Hepatic stellate cell (primary cell): ENCODE results near the gene ADAMTS8.
A peak's percentile ranks its signal among the peaks of the same experiment; 100 is the strongest.

Source experiments
- DNase-seq: peaks from one replicate; pipeline ENCODE4 v3.0.0; 2011; ENCODE audit warnings: low spot score

ADAMTS8 gene

GRCh38 chr11:130462931-130463330 is 34.5 kb upstream of the ADAMTS8 start:
- no peak for DNase-seq

DNA sequence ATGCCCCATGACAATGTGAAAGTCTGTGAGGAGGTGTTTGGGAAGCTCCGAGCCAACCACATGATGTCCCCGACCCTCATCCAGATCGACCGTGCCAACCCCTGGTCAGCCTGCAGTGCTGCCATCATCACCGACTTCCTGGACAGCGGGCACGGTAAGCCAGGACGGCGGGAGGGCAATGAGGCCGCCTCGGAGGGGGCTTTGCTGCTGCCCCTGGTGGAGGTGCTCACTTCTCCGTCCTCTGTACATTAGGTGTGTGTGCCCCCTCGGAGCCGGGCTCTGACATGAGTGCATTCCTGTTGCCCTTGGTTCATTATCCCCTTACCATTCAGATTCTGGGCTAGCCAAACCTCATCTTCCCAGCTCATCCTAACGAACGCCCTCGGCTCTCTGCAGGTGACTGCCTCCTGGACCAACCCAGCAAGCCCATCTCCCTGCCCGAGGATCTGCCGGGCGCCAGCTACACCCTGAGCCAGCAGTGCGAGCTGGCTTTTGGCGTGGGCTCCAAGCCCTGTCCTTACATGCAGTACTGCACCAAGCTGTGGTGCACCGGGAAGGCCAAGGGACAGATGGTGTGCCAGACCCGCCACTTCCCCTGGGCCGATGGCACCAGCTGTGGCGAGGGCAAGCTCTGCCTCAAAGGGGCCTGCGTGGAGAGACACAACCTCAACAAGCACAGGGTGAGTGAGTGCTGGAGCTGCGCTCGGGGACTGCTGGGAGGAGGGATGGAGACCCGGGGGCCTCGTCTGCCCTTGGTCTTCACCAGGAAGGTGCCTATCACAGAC is 33.9 kb upstream of the ADAMTS8 start:
- no peak for DNase-seq

GRCh38 chr11:130459521-130459920 is 31.1 kb upstream of the ADAMTS8 start:
- DNase-seq = no peak

- no peak for DNase-seq
Measured at GRCh38 chr11:130458410-130458729, 30.0 kb upstream of the ADAMTS8 start.

DNA sequence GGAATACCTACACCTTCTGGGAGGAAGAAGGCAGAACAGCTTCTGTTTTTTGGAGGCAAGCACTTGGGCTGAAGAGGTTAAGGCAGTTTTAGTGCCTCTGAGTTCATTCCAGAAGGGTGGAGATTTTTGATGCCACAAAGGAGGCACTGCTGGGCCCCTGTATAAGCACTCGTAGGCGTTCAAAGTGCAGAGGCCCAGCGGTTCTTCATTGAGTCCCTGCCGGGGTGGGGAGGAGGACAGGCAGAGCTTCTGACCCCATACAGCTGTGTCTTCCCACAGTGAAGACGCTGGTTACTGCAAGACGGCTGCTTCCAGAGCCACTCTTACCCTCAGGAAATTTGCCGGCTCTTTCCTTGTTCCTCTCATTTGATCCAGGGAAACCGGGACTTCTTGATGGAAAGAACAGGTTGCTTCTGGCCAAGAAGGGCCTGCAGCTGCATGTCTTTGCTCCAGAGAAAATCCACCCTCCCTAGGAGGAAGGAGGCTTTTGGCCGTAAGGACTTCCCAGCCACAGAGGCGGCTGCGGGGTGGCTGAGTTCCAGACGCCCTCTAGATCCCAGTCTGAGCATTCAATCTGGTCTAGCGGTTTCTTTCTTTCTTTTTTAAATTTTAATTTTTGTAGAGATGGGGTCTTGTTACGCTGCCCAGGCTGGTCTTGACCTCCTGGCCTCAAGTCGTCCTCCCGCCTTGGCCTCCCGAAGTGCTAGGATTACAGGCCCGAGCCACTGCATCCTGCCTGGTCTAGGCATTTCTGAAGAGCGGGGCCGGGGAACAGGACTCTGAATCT is 29.4 kb upstream of the ADAMTS8 start:
- no peak for DNase-seq

- no peak for DNase-seq
Measured at GRCh38 chr11:130456286-130456685, 27.9 kb upstream of the ADAMTS8 start.

DNA sequence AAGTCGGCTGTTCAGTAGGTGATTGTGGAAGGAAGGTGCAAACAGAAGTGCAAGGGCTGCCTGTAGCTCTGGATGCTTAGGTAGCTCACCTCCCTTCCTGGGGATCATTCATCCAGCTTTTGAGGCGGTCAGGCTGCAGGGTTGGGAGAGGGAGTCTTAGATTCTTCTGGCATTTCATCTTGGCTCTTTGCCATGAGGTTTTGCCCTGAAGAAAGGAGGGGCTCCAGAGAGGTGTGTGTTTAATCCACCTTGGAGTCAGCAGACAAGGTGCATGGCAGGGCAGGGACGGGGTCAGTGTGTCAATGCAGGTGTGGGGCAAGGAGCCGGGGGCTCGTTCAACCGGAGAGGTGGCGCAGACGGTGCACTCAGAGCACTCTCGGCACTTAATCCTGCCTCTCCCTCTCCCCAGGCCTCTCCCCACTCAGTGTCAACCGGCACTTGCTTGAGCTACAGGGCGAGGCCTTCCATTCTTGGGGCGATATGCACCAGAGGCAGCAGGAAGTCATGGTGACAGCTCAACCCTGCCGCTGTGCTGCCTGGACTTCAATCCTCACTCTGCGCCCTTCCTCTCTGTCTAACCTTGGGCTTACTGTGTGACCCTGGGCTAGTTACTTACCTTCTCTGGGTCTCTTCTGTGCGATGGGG is 27.2 kb upstream of the ADAMTS8 start:
- DNase-seq = no peak

- no peak for DNase-seq
Measured at GRCh38 chr11:130454491-130455252, 26.3 kb upstream of the ADAMTS8 start.

- no peak for DNase-seq
Measured at GRCh38 chr11:130452940-130453339, 24.5 kb upstream of the ADAMTS8 start.

- no peak for DNase-seq
Measured at GRCh38 chr11:130452176-130452575, 23.8 kb upstream of the ADAMTS8 start.

DNA sequence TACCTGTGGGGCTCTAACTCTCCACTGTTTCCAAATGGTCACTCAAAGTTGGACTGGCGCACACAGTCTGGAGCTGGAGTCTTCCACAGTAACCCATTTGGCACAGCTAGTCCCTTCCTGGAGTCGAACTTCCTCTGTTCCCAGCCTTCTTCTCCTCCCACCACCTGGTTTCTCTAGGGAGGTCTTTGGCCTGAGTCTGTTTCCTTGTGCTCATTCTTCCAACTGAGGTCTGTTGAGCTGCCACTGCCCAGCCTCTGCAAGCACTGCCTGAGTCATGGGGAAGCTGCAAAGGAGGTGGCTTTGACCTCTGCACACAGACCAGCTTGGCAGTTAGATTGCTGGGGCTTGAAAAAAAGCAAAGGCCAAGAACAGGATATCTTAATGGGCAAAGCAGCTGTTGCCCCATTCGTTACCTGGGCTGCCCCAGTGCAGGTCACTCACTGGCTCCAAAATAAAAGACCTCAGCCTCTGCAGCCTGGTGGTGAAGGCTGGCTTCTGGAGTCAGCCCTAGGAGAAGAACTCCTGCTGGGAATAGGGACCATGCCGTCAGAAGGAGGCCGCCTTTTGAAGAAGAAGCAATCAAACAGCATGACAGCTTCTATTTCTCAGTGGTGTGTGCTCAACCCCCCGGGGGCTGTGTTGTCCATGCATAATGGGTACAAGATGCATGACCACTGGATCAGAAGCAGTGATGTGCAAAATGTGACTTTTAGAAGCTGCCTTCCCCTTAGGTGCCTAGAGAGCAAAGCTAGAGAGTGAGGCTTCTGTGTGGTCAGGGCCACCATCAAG is 23.0 kb upstream of the ADAMTS8 start:
- peak; percentile 57 for DNase-seq

DNA sequence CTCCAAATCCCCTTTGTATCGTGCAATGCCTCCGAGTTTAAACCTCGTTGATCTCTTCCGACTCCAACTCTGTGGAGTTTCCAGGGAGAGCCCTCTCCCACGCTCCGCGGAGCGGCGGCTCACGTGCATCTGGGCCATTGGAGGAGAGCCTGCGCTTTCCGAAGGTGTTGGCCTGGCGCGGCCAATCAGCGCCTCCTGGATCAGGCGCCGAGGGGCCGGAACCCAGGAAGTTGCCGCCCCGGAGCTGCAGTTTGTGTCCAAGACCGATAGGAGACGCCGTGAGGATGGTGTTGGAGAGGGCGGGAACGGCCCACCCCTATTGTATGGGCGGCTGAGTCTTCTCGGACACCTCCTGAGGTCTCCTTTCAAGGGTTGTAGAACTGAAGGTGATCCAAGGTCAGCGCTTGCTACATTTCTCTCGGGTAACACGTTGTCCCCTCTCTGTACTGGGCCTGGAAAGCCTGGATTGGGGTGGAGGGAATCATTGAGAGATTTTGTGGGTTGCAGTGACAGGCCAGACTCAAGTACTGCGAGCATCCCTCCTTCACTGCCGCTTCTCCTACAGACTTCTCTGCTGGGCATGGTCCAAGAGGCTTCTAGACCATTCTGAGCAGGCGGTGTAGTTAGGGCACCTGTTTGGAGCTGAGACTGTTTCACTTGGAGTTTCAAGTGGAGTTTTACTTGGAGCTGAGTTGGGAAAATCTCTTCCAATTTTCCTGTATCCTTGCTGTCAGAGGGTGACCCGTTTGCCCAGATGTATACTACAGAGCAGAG is 21.8 kb upstream of the ADAMTS8 start:
- peak; percentile 89 for DNase-seq

GRCh38 chr11:130449310-130449990 is 21.0 kb upstream of the ADAMTS8 start:
- DNase-seq = no peak

- peak; percentile 89 for DNase-seq
Measured at GRCh38 chr11:130448416-130449309, 20.3 kb upstream of the ADAMTS8 start, which contains the start of gene ADAMTS15. ADAMTS15 (plus strand) TSS chr11:130448645; CDS start chr11:130448974, 329 bp downstream.

DNA sequence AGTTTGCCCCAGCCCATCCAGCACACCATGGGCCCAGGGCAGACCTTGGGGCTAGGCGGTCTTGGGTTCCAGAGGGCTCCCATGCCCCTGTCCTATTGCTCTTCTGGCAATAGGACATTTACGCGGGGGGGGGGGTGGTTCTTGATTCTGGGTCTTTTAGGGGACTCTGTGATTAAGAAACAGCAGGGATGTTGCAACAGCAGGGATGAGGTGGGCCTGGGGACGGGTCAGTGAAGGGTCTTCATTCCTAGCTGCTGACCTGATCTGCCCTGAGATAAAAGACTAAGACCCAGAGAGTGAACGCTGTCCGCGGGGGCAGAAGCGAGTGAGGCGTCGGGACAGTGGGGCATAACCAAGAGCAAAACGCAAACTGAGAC is 19.6 kb upstream of the ADAMTS8 start:
- DNase-seq = no peak

DNA sequence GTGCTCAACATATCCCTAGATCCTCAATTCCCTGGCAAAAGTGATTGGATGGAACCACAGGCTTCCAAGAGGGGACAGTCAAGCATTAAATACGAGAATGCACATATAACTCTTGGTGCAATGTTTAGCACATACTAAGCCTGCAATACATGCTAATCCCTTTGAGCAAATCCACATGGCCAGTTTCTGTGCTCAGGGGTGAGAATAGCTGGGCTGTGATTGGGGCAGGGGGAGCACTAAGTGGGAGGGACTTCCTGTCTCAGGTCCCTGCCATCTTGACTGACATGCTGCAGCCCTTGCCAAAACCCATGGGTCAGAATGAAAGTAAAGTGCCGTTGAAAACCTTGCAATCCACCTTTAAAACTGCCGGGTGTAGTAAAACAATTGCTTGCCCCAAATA is 17.4 kb upstream of the ADAMTS8 start:
- DNase-seq = no peak

DNA sequence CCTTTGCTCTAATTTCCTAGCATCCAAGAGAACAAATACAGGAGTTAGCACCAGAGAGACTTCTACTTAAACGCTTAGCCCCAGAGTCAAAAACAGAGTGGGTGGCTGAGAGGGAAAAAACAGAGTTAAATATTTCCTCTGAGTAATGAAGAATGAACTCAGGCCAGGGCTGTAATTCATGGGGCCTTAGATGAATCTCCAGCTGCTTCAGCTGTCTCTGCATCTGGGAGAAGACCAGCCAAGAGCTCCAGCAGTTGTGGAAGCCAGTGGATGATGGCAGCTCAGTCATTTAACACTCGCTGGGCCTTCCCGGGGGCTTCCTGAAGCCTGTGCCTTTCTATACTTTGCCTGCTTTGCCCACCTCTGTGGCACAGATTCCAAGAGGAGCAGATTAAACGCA is 14.3 kb upstream of the ADAMTS8 start:
- DNase-seq = no peak

DNA sequence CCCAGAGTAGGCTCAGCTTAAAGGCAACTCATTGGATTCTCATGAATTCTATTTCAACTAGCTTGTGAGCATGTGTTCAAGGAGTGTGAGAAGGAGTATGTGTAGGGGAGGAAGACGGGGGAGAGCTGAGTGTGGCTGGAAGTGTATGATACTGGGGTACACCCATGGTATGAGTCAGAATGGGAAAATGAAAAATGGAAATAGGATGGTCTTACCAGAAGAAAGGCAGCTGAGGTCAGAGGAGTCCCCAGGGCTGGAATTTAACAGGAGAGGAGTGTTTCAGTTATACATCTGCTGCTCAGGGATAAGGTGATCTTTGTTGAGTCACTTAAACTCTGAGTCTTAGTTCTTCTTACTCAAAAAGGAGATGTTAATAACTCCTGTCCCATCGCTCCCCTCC is 13.3 kb upstream of the ADAMTS8 start:
- no peak for DNase-seq

GRCh38 chr11:130439876-130440275 is 11.5 kb upstream of the ADAMTS8 start:
- no peak for DNase-seq
